CD4-positive, alpha-beta T cell treated with Interleukin-6 at 100 ng/mL for 8 hours (primary cell): ENCODE results near the gene IFNA1.
"Not testable (repeated sequence)": the region's sequence is repeated elsewhere in the genome, so short reads cannot be mapped to it uniquely, and the experiment has no call there.

Experiments used
- DNase-seq: peaks from one replicate; pipeline ENCODE4 v3.0.0-alpha.2; 2020; ENCODE audit warnings: mixed read lengths, low spot score

Gene IFNA1

DNA sequence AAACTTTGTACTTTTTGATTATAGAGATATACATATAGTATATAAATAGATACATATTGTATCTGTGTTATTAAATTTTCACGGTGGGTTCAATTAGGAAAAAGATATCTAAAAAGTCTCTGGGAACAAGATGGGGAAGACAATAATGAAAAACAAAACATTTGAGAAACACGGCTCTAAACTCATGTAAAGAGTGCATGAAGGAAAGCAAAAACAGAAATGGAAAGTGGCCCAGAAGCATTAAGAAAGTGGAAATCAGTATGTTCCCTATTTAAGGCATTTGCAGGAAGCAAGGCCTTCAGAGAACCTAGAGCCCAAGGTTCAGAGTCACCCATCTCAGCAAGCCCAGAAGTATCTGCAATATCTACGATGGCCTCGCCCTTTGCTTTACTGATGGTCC, at the start of gene IFNA1:
TSS of gene IFNA1 (plus strand) at position 301 of the 400 bp plus-strand sequence. CDS start at position 370, 69 bp downstream.
- DNase-seq, result no peak

DNA sequence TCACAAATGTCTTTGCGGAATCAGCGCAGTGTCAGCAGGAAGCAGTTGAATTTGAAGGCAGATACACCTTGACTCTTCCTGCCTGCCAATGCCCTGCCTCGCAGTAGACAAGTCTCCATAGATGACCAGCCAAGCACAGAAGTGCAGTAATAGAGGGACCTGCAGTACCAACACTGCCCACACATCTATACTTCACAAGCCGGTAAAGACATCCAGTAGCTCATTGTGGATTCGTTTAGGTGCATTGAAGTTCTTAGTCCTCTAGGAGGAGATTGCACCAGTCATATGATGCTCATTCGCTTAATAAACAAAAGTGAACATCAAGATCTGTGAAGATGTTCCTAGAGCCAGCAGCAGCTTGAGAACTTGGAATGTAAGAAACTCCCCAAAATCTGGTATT, 48.0 kb upstream of the IFNA1 start:
- DNase-seq, result no peak

DNA sequence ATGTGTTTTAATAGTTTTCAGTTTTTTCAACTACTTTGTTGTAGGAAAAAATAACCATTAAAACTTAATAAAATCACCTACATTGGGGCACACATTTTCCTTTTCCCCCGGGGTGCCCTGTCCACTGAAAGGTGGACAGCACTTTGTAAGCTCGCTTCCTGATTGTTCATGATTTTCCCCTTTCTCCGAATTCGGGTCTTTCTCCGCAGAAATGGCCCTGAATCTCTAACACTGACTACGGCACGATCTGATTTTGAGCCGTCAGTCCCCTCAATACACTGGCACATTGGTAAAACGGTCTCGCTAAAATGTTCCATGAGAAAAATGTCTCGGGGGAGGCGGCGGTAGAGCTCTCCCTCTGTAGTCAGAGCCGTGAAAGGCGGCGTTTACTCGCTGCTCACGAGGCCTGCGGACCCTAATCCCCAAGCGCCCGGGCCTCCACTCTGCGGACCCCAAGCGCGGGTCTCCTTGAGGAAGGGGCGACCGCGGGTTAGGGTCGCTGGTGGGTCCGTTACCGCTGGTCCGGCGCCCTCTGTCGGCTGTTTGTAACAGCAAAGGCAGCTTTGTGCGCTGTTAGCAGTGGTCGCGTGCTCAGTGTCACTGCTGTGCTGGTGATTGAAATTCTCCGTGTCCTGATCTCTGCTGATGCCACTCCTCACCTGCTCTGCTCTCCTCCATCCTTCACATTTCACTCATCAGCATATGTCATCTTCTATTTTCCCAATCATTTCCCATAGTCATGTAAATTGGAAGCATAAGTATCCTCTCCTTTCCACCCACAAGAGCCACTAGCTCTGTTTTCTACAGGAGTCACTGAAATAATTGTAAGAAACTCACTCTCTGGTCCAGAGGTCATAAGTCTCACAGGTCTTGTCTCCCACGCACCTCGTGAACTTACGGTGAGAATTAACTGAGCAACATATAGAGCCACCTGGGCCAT, 44.2 kb upstream of the IFNA1 start:
- DNase-seq, result peak; percentile 48

DNA sequence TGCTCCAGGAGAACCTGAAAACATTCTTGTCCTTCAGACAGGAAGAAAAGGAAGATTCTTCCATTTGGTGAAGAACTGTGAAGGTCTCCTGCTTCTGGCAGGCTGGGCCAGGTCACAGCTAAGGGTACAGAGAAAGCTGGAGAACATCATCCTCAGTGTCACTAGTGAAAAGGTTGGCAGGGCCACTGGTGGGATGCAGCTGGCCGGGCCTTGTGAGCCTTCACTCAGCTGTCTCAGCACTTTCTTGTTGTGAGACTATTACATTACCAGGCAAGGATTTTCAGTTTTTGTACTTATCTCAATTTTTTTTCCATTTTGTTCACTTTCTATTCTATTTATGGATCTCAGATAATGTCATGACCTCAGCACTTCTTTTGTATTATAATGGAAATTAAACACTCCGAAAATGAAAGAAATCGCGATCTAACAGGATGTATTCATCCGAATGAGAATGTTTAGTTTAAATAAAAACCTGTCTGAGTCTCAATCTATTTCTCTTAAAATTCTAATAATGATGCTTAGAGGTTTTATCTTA, 41.2 kb upstream of the IFNA1 start:
- DNase-seq, result no peak

DNA sequence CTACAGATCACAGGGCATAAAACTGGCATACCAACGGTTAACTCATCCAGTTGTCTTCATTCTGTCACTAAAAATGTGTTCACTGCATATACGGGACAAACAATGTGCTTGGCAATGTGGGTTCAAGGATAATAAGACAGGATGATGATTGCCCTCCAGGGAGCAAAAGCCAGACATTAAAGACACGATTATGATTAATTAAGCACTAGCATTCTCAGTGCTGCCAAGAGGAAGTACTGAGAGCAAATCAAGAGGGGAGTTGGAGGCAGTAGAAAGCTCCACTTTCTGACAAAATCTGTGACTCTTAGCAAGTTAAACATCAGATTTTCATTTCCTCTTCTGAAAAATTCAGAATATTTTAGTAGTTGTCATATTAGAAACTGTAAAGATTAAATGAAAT, 40.3 kb upstream of the IFNA1 start:
- DNase-seq, result no peak

DNA sequence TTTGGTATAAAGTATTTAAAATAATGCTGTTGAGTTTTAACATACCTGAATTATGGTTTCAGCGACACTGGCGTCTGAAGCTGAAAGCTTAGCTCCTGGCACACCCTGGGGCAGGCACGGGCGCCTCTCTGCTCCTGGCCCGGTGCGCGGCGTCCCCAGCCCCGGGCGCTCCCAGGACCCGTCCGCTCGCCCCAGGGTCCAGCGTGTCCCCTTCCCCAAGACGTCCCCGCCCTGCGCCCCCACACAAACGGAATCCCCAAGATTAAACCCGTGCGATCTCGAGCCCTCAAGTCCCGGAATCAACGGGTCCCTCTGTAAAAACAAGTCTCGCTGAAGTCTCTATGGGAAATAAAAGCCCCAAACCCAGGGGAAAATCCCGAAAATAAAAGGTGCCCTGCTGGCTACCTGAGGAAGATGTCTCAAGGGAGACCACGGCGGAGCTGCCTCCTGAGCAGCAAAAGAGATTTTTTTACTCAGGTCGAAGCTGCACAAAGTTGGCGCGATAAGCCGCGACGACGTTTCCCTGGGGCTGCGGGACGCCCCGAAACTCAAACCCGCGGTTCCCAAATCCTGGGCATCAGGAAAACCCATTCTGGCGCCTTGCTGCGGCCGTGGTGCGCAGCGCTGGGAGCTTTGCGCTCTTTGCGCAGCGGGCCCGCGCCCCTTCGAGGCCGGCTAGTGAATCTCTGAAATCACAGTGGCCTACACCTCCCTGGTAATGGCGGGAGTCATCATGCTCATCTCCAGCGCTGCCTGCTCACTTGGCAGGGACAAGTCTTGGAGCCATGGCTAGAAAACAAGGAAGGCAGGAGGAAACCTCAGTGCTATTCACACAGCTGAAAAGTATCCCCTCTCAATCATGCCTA, 37.6 kb upstream of the IFNA1 start:
- no peak for DNase-seq

DNA sequence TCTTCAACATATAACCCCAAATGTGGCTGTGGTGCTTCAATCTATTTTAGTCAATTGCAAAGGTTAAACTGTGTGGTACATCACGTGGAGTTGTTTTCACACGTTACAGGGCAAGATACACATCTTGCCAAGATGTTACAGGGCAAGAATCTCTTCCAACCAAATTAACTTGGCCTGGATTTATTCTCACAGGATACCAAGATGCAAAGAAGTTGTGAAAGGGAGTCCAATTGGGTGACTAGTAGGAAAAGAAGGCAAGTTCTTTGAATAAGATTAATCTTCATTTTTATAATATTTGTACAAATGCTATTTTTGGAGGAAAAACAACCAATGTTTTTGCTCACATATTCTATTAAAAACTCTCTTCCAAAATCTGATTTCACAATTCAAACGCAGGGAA, 36.1 kb upstream of the IFNA1 start:
- DNase-seq, result no peak

DNA sequence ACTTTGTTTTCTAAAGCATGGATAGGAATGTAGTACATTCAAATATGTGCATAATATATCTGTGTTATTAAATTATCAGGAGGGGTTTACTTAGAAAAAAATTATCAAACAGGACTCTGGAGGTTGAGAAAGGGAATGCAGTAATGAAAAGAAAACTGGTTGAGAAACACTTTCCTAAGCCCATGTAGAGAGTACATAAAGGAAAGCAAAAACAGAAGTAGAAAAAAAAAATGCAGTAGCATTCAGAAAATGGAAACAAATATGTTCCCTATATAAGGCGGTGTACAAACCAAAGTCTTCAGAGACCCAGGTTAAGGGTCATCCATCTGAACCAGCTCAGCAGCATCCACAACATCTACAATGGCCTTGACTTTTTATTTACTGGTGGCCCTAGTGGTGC, 31.4 kb upstream of the IFNA1 start, which contains the start of gene IFNA8:
TSS of gene IFNA8 (plus strand) at position 301 of the 400 bp plus-strand sequence. CDS start at position 361, 60 bp downstream.
- DNase-seq, result no peak

DNA sequence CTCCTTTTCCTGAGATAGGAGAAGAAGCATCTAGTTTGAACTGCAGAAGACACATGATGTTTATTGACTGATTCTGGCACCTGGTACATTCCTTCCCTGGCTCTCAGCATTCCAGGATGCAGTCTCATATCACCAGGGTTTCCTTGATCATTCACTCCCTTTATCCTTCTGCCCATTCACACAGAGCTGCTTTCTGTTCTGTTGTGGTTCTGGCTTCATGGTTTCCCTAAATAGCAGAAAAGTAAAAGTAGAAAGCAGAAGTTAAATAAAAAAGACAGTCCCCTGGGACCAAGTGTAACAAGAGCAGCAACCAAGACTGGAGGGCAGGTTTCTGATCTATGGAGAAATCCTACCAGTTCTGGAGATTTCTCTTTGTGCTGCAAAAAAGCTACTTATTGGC, 28.1 kb upstream of the IFNA1 start:
- DNase-seq, result no peak

DNA sequence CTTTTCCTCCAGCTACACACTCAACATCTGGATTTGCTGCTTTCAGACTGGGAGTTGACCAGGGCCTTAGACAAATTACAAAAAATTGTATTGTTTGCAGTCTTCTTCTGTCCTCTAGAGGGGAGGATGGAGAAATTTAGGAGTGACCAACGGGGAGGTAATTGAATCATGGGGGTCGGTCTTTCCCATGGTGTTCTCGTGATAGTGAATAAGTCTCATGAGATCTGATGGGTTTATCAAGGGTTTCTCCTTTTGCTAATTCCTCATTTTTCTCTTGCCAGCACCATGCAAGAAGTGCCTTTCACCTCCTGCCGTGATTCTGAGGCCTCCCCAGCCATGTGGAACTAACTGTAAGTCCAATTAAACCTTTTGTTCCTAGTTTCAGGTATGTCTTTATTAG, 27.1 kb upstream of the IFNA1 start:
- DNase-seq, result no peak

DNA sequence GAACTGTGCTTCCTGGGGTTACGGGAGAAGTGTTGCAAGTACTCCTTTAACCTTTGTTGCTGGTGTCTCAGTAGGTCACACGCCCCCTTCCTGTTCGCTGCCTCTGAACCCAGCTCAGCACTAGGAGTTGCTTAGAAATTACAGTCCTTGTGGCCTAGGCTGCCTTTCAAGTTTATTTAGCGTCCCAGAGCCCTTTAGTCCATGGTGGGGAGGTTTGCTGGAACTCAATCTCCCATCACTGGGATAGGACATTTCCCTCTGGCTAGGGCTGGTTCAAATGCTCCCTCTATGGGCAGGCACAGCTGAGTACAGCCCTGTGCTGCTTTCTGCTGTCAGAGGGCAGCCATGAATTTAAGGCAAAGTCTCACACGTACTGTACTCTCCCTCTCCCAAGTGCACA, 26.6 kb upstream of the IFNA1 start:
- DNase-seq, result no peak

DNA sequence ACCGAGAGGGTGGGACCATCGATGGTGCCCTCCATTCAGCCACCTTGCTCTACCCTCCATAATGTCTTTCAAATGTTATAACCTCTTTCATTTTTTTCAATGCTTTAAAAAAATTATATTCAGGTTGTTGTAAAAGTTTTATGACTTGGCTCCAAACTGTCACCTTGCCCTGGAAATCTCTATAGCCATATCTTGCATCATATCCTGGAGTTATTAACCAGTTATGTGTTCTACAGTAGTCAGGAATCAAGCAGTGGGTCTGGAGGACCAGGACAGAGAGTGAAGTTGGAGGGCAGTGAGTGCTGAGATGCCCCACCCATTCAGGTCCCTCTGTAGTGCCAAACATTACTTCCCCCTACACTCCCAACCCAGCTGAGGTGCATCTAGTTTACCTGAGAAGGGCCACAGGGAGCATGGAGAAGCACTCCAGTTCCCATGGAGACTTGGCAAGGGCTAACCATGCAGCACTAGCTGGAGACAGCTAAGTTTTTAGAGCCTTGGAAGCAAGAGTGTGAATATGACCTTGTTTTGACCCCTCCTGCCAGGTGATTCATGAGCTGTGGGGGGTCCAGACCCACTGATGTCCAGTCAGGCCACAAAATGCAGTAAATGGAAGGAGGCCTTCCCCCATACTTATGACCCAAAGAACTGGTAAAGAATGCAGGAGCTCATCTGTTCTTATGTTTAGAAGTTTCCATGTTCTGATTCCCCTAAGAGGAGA, 25.9 kb upstream of the IFNA1 start:
- no peak for DNase-seq

DNA sequence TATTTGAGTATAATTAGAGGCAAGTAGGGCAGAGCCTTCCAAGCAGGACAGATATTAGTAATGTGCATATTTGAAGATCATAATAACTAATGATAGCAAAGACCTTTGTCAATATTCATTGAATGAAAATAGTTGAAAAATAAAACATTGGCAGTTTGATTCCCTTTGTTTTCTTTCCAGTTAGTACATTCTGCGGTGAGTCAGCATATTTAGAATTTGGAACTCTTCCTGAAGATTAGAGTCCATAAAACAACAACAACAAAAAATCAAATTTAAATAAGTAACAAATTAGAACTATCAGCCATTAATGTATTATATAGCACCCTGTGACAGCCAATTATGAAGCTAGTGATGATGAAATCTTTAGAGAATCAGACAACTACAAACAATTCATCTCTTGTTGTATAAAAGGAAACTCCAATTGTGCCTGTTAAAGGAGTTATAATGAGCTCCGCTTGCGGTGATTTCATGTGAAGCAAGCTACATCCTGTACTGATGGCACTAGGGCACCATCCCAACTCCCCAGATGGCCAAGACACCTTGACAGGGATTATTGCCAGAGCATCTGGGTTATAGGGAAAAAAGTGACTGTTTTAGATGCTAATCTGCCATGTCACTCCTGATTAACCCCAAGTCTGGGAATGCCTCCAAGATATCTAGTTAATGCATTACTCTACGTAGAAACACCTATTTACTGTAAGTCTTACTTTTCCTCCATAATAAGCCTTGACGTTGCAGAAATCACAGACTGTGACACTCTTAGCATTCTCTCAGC, 24.6 kb upstream of the IFNA1 start:
- DNase-seq, result no peak

DNA sequence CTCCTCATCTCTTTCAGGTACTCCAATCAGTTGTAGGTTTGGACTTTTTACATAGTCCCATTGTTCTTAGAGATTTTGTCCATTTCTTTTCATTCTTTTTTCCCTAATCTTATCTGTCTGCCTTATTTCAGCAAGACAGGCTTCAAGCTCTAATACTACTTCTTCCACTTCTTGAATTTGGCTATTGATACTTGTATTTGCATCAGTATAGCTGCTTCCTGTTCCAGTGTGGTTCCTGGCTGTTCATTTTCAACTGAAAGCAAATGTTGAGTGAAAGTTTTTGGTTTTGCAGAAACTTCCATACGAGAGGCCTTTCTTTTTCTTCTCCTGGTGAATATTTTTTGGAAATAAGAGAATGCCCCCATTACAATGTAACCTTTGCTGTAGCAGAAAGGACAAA, 12.0 kb upstream of the IFNA1 start:
- no peak for DNase-seq

DNA sequence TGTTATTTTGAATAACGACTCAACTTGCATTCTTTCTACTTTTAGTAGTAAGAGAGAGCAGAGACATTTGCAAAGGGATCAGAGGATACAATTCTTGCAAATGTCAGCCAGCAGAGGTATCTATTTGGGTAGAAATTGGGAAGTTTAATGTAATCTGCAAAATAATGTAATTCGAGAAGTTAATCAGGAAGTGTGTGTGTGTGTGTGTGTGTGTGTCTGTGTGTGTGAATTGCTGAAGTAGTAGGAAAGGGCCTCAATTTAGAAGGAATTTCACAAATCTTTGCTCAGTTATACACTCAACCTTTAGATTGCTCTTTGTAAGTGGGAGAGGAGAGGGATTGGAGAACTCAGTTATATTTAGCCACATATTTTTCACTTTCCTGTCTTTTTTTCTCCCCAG, 11.0 kb upstream of the IFNA1 start:
- no peak for DNase-seq

DNA sequence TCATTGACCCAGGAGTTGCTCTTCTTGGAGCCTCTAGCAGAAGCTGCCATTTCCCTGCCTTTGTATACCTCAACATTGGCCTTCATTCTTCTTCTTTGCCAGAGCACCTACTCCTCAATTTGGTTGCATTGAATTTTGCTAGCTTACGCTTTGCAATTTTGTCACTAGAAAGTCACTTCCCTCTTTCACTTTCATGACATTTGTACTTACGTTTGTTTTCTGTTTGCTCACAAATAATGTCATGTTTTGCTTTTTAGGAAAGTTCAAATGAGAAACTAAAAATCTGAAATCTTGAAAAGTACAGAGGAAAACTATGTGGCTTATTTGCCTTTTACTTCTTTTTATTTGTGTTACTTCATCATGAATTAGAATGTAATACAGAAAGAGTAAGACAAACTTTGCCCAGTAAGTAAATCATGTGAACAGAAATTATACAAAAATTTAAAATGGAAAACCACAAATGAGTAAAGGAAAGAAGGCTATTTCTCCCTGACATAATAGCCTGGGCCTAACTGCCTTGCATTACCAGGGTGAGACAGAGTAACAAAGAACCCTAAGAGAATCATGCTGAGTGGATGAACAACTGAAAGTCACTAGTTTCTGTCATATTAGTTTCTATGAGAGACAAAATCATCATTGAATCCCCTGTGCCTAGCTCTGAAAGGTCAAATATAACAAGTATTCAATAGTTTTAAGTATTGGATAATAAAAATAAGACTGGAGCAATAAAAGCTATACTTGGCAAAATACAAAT, 7.4 kb upstream of the IFNA1 start:
- DNase-seq, result no peak

DNA sequence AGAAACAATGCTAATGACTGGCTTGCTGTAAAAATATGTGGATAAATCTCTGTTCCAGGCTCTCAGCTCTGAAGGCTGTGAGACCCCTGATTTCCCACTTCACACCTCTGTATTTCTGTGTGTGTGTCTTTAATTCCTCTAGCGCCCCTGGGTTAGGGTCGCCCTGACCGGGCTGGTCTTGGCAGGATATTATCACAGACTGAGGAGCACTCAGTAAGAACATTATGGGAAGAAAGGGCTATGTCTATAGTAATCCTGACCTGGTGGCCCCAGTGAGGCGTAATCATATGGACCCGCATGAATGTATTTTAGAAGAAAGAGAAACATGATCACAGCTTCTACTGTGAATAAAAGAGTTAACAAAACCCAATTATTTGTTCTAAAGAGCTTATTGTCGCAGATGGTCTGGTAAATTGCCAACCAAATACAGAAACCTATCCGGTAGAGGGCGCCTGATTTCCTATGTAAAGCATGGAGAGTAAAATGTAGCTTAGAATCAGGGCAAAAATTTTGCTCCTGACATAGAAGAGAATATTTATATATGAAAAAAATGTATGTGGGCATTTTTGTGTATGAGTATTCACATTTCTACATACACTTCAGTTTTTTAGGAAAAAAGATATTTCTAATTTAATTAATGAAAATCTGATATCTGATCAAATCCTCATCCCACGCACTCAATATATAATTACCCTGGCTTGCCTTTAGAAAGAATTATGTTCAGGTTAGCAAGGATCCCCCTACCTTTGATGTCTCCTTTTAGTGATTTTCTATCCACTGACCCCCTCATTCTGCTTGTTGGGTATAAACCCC, 5.8 kb upstream of the IFNA1 start:
- DNase-seq, result peak; percentile 47

DNA sequence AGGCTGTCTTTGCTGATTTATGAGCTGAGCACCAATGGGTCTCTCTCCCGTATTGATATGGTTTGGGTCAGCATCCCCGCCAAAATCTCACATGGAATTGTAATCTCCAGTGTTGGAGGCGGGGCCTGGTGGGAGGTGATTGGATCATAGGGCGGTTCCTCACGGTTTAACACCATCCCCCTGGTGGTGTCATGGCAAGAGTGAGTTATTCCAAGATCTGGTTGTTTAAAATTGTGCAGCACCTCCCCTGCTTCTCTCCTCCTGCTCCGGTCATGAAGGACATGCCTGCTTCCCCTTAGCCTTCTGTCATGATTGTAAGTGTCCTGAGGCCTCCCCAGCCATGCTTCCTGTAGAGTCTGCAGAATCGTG, 5.2 kb upstream of the IFNA1 start:
- not testable (repeated sequence) for DNase-seq

DNA sequence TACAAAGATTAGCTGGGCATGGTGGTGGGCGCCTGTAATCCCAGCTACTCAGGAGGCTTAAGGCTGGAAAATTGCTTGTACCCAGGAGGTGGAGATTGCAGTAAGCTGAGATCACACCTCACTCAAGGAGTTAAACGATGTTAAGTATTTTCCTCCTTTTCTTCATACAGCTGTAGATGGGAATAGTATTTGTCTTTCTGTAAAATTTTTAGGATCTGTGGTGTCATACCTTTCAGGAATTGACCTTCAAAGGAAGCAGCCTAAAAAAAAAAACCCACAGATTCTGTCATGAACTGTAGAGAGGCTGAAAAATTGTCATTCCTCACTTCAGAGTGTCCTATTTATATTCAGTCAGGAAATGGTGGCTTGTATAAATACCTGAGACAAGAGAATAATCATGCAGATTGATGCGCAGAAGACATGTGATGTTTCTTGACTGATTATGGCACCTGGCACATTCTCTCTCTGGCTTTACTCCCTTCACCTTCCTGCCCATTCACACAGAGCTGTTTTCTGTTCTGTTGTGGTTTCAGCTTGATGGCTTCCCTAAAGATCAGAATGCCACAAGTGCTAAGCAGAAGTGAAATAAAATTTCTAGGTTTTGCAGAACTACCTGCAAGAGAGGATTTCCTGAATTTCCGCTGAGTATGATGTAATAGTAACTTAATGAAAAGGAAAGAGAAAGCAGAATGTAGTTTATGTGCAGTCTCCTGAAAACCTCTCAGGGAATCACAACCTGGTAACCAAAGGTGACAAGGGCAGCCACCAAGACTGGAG, 3.8 kb downstream of the IFNA1 start:
- peak; percentile 57 for DNase-seq
